CD4-positive, alpha-beta T cell treated with Interleukin-21 for 1 hour (primary cell): ENCODE data around the gene DHDH.
A peak's percentile ranks its signal among the peaks of the same experiment; 100 is the strongest.

Experiments used
- DNase-seq: peaks from one replicate; pipeline ENCODE4 v3.0.0-alpha.2; 2020

DHDH gene

DNA sequence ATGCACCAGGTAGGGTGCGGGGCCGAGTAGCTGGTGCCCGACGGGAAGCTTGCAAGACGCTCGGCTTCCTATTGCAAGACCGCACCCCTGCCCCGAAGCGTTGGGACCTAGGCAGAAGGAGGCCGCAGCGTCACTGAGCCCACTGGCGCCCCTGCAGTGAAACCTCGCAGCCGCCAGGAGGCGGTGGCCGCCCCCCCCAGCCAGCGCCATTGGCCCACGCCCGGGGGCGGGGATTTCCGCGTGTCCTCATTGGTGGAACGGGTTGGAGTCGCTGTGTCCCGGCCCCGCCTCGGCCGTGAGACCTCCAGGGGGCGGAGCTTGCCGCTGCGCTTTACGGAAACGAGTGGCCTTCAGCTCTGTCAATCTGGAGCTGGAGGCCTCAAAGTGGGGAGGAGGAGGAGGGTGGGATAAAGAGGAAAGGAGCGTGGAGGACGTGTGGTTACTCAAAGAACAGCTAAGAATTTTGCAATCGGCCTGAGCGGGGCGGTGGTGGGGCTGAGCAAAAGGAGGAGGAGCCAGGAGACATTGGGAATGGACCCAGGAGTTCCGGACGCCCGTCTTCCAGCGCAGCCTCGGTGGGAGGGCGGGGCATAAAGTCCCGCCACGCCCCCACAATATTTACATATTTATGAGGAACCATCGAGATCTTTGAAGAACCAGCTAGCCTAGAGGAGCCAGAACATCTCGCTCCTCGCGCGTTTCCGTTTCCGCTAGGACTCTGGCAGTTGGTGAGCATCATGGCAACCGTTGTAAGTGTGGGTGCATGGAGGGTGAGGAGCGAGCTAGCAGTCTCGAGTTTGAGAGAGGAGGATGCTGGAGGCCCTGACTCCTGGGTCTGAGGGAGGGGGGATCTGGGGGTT is 59.9 kb downstream of the DHDH start, which contains the start of the genes GYS1 and RUVBL2:
TSS of gene GYS1 (minus strand) at position 135 of the 860 bp plus-strand sequence. CDS start 197 bp downstream, outside the sequence.
TSS of gene RUVBL2 (plus strand) at position 713 of the 860 bp plus-strand sequence. CDS start at position 738, 25 bp downstream.
- DNase-seq = peak; percentile 100

DNA sequence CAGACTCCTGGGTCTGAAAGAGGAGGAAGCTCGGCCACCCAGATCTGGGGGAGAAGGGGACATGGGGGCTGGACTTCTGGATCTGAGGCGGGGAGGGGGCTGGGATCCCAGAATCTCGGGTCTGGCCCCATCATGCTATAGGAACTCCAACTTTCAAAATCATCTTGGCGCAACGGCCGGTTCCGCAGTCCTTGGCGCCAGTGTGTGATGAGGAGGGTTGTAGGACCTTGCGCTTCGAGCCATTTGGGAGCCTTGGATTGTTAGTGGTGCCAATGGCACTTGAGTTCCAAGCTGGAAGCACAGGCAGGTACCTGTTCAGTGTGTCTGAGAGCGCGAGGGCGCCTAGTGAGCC is 60.5 kb downstream of the DHDH start:
- DNase-seq = no peak
